ENCODE measurements around the gene THRB. TPM values are rescaled to one million over a fixed set of nuclear protein-coding genes. Genes with fewer than 3 reads are reported as not detected.
A peak's percentile ranks its signal among the peaks of the same experiment; 100 is the strongest.

THRB gene
- total and polyA plus RNA-seq, 9 of the 15 experiments (the other 6 are each of a cell fraction or from before 2014, with no cell fraction given): 1.7 to 14.9 (median 6.9) TPM

DNA sequence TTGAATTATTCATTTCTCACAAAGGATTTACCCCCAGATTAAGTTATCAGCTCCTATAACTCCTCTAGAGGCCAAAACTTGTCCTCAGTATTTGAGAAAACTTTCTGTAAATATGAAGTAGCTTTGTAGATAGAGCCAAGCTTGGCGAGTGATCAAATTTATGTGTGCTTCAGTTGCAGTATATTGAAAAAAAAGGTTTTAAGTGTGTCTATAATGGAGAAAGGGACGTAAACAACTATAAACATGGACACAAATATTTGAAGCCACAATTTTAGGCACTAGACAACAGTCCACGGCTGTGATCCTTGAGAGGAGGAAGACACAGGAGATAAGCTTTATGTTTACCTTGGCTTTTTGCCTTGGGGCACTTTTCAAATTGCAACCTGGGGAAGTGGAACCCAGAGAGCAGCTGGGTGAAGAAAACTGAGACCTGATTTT is 118.7 kb downstream of the THRB start (continued):
- TF ChIP-seq, protein P1, sequence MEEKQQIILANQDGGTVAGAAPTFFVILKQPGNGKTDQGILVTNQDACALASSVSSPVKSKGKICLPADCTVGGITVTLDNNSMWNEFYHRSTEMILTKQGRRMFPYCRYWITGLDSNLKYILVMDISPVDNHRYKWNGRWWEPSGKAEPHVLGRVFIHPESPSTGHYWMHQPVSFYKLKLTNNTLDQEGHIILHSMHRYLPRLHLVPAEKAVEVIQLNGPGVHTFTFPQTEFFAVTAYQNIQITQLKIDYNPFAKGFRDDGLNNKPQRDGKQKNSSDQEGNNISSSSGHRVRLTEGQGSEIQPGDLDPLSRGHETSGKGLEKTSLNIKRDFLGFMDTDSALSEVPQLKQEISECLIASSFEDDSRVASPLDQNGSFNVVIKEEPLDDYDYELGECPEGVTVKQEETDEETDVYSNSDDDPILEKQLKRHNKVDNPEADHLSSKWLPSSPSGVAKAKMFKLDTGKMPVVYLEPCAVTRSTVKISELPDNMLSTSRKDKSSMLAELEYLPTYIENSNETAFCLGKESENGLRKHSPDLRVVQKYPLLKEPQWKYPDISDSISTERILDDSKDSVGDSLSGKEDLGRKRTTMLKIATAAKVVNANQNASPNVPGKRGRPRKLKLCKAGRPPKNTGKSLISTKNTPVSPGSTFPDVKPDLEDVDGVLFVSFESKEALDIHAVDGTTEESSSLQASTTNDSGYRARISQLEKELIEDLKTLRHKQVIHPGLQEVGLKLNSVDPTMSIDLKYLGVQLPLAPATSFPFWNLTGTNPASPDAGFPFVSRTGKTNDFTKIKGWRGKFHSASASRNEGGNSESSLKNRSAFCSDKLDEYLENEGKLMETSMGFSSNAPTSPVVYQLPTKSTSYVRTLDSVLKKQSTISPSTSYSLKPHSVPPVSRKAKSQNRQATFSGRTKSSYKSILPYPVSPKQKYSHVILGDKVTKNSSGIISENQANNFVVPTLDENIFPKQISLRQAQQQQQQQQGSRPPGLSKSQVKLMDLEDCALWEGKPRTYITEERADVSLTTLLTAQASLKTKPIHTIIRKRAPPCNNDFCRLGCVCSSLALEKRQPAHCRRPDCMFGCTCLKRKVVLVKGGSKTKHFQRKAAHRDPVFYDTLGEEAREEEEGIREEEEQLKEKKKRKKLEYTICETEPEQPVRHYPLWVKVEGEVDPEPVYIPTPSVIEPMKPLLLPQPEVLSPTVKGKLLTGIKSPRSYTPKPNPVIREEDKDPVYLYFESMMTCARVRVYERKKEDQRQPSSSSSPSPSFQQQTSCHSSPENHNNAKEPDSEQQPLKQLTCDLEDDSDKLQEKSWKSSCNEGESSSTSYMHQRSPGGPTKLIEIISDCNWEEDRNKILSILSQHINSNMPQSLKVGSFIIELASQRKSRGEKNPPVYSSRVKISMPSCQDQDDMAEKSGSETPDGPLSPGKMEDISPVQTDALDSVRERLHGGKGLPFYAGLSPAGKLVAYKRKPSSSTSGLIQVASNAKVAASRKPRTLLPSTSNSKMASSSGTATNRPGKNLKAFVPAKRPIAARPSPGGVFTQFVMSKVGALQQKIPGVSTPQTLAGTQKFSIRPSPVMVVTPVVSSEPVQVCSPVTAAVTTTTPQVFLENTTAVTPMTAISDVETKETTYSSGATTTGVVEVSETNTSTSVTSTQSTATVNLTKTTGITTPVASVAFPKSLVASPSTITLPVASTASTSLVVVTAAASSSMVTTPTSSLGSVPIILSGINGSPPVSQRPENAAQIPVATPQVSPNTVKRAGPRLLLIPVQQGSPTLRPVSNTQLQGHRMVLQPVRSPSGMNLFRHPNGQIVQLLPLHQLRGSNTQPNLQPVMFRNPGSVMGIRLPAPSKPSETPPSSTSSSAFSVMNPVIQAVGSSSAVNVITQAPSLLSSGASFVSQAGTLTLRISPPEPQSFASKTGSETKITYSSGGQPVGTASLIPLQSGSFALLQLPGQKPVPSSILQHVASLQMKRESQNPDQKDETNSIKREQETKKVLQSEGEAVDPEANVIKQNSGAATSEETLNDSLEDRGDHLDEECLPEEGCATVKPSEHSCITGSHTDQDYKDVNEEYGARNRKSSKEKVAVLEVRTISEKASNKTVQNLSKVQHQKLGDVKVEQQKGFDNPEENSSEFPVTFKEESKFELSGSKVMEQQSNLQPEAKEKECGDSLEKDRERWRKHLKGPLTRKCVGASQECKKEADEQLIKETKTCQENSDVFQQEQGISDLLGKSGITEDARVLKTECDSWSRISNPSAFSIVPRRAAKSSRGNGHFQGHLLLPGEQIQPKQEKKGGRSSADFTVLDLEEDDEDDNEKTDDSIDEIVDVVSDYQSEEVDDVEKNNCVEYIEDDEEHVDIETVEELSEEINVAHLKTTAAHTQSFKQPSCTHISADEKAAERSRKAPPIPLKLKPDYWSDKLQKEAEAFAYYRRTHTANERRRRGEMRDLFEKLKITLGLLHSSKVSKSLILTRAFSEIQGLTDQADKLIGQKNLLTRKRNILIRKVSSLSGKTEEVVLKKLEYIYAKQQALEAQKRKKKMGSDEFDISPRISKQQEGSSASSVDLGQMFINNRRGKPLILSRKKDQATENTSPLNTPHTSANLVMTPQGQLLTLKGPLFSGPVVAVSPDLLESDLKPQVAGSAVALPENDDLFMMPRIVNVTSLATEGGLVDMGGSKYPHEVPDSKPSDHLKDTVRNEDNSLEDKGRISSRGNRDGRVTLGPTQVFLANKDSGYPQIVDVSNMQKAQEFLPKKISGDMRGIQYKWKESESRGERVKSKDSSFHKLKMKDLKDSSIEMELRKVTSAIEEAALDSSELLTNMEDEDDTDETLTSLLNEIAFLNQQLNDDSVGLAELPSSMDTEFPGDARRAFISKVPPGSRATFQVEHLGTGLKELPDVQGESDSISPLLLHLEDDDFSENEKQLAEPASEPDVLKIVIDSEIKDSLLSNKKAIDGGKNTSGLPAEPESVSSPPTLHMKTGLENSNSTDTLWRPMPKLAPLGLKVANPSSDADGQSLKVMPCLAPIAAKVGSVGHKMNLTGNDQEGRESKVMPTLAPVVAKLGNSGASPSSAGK (IDR thresholded peaks at IDR 0.05): no peak
- no peak for TF ChIP-seq ETV5 (CRISPR knock-in tag; IDR thresholded peaks at IDR 0.05; ENCODE audit: low read depth)
- TF ChIP-seq CHCHD3 (CRISPR knock-in tag; IDR thresholded peaks at IDR 0.05): no peak
- TF ChIP-seq, protein P2, sequence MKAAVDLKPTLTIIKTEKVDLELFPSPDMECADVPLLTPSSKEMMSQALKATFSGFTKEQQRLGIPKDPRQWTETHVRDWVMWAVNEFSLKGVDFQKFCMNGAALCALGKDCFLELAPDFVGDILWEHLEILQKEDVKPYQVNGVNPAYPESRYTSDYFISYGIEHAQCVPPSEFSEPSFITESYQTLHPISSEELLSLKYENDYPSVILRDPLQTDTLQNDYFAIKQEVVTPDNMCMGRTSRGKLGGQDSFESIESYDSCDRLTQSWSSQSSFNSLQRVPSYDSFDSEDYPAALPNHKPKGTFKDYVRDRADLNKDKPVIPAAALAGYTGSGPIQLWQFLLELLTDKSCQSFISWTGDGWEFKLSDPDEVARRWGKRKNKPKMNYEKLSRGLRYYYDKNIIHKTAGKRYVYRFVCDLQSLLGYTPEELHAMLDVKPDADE (conservative IDR thresholded peaks at IDR 0.05; ENCODE audit: control insufficient read depth, low read depth, low read length): no peak
- TF ChIP-seq CBFB (CRISPR knock-in tag; IDR thresholded peaks at IDR 0.05): no peak
- TF ChIP-seq ARHGAP35 (IDR thresholded peaks at IDR 0.05; ENCODE audit: partially characterized antibody): no peak
- TF ChIP-seq MTF1 (CRISPR knock-in tag; IDR thresholded peaks at IDR 0.05; ENCODE audit: borderline replicate concordance): no peak
- TF ChIP-seq FOSL1 (tag; conservative IDR thresholded peaks at IDR 0.05): no peak
- TF ChIP-seq SREBF2 (CRISPR knock-in tag; IDR thresholded peaks at IDR 0.05): no peak
- TF ChIP-seq SMARCE1 (IDR thresholded peaks at IDR 0.05): peak; percentile 69
- TF ChIP-seq ZNF699 (CRISPR knock-in tag; IDR thresholded peaks at IDR 0.05; ENCODE audit: insufficient replicate concordance): no peak
- no peak for TF ChIP-seq PCBP1 (IDR thresholded peaks at IDR 0.05; ENCODE audit: low read depth, low read length, poor library complexity, severe bottlenecking)
- no peak for TF ChIP-seq ZNF79 (CRISPR knock-in tag; IDR thresholded peaks at IDR 0.05; ENCODE audit: low read depth)
- TF ChIP-seq, protein P3, sequence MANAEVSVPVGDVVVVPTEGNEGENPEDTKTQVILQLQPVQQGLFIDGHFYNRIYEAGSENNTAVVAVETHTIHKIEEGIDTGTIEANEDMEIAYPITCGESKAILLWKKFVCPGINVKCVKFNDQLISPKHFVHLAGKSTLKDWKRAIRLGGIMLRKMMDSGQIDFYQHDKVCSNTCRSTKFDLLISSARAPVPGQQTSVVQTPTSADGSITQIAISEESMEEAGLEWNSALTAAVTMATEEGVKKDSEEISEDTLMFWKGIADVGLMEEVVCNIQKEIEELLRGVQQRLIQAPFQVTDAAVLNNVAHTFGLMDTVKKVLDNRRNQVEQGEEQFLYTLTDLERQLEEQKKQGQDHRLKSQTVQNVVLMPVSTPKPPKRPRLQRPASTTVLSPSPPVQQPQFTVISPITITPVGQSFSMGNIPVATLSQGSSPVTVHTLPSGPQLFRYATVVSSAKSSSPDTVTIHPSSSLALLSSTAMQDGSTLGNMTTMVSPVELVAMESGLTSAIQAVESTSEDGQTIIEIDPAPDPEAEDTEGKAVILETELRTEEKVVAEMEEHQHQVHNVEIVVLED (CRISPR knock-in tag; IDR thresholded peaks at IDR 0.05): no peak

Data from K562 (cell line).